SU-DHL-6 (cell line): ENCODE results near the gene GGT6.

Source experiments
- EZH2phosphoT487 ChIP-seq: fragments of 200-600 bp; sonication (generic), shearing (Covaris generic); conservative IDR thresholded peaks from 2 replicates; pipeline ENCODE4 v1.6.1; 2018; ENCODE audit warnings: mild to moderate bottlenecking, antibody characterized with exemption, low read length, moderate library complexity, mixed read lengths
- TF ChIP-seq, protein P1 (sequence below): fragments of 200-600 bp; sonication (generic); IDR thresholded peaks from one replicate; pipeline ENCODE4 v1.5.1; 2017; ENCODE audit warnings: antibody characterized with exemption, mild to moderate bottlenecking, low read length, moderate library complexity; ENCODE audit not compliant: insufficient read depth, poor library complexity, severe bottlenecking

DNA sequence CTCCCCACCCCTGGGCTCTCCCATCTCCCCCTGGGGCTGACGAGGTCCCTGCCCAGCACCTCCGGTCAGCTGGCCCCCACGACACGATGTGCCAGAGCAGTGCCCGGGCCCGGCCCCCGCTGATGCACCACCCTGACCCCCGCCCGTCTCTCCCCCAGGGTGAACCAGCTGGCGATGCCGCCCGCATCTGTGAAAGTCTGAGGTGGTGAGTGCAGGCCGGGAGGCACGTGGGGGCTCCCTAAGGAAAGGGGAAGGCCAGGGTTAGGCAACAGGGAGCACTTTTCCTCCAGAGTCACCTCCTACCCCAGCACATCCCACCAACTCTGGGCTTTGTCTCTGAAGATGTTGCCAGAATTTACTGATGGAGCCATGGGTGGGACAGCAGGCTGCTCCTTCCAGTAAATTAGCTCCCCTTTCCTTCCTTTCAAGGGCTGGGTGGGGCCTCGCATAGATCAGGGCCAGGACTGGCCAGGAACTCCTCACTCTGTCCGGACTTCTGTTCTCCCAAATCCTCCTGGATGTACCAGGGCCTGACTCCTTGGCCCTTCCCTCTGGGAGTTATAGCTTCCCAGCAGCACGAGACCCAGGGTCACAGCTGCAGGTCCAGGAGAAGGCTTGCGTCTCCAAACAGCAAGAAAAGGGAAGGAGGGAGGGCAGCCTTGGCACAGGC lies 23.5 kb downstream of the GGT6 start:
- TF ChIP-seq, protein P1, sequence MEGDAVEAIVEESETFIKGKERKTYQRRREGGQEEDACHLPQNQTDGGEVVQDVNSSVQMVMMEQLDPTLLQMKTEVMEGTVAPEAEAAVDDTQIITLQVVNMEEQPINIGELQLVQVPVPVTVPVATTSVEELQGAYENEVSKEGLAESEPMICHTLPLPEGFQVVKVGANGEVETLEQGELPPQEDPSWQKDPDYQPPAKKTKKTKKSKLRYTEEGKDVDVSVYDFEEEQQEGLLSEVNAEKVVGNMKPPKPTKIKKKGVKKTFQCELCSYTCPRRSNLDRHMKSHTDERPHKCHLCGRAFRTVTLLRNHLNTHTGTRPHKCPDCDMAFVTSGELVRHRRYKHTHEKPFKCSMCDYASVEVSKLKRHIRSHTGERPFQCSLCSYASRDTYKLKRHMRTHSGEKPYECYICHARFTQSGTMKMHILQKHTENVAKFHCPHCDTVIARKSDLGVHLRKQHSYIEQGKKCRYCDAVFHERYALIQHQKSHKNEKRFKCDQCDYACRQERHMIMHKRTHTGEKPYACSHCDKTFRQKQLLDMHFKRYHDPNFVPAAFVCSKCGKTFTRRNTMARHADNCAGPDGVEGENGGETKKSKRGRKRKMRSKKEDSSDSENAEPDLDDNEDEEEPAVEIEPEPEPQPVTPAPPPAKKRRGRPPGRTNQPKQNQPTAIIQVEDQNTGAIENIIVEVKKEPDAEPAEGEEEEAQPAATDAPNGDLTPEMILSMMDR = no peak
- no peak for TF ChIP-seq EZH2phosphoT487
